GM19238 (cell line): ENCODE measurements around the gene PIEZO1.
A peak's percentile ranks its signal among the peaks of the same experiment; 100 is the strongest.

Source experiments
- DNase-seq: peaks from one replicate; pipeline ENCODE4 v3.0.0; 2011; ENCODE audit warnings: low spot score; ENCODE audit not compliant: insufficient read length

PIEZO1 gene

DNA sequence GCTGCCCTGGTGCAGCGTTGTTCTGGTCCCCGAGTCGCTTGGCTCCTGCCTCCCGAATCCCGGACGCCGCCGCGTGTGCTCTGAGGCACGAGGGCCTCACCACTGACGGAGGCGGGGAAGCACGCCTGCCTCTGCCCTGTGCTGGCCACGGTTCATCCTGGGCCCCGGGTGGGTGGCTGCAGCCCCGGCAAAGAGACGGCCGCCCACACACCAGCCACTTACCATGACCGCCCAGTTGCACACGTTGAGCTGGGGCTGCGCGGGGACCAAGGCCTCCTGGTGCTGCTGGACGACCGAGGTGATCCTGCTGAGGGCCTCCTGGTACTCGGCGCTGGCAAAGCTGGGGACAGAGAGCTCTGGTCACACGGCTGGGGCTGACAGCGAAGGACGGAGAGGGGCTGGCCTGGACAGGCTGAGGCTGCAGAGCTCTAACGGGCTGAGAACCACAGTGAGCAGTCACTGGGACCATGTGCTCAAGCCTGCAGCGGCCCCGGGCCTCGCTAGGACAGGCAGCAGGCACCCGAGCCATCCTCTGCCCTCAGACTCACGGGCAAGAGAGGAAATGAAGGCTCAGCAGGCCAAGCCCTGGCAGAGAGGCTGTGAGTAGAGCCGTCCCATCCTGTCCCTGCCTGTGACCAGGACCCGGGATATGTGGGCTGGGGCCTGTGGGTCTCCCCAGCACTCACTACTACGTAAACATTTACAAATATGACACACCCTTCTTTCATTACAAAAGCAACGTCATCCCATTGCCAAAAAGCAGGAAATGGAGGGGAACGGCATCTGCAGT is 33.0 kb upstream of the PIEZO1 start:
- no peak for DNase-seq

- no peak for DNase-seq
Observed at GRCh38 chr16:88816736-88817535, 31.9 kb upstream of the PIEZO1 start.

DNA sequence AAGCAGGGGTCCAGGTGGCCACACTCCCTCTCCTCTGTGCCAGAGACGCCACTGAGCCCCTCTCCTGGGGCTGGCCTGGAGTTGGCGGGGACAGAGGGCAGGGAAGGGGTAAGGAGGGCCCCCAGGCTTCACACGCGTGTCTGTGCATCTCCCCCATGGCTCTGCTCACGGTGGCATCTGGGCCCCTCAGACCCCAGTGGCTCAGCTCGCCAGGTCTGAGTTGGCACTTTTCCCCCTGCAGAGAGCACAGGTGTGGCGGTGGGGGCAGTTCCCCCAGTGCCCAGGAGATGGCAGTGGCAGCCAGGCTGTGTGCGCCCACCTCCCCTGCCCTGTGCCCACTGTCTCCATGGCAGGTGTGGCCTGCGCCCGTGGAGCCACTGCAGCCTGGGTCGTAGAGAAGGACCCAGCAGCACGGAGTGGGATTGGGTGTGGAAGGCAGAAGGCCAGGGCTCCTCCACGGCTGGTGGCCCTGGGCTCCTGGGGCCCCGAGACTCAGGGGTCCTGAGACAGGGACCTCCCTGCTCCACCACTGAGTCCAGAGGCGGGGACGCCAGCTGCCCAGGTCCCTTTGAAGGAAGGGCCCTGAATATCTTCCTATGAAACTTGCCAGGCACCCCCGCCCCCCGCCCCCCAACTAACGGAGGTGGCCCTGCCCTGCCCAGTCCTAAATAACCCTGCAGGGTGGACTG is 31.0 kb upstream of the PIEZO1 start:
- no peak for DNase-seq

DNA sequence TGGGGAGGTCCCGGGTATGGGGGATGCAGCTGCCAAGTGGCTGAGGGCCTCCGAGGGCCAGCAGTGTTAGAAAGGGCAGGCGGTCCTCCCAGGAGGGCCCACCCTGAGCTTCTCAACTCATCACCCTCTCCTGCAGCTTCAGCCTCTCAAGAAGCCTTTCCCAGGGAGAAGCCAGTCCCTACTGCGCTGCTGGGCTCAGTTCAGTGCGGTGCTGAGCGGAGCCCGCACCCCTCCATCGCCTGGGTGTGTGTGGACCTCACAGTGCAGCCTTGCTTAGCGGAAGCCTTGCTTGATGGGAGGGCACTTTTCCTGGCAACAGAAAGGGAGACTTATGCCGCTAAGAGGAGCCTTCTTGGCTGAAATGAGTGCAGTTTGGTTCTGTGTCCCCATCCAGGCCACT is 30.2 kb upstream of the PIEZO1 start:
- DNase-seq, result no peak

GRCh38 chr16:88814144-88814502 is 29.1 kb upstream of the PIEZO1 start:
- DNase-seq, result no peak

DNA sequence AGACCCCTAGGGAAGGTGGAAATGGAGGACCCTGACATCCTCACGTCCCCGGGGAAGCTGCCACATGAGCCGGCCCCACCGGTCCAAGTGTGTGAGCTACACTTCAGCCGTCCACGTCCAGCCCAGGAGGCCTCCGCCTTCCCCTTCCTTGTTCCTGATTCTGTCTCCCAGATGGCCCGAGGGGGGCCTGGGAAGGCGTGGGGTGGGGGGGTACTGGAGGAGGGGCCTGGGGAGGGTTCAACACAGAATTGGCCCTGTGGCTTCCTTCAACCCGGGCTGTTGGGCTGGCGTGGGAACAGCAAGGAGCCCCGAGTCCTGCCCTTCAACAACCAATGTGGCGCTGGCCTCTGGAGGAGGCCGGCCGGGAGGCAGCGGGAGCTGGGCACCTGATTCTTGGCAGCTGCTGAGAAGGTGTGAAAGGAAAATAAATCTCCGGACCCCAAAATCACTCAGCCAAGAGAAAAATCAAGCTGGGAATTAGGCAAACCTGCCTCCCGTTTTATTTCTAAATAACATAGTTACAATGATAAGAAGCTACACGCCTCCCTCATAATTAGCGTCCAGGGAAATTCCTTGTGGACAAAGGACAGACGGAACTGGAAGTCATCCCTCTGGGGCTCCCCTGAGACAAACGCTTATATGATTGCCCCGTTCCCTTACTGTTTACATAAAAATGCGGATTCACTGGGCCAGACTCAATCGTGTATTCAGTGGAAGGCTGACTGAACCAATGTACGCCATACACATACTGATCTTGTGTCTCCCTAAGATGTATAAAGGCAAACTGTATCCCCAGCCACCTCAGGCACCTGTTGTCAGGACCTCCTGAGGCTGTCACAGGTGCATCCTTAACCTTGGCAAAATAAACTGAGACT is 28.5 kb upstream of the PIEZO1 start:
- DNase-seq, result no peak

DNA sequence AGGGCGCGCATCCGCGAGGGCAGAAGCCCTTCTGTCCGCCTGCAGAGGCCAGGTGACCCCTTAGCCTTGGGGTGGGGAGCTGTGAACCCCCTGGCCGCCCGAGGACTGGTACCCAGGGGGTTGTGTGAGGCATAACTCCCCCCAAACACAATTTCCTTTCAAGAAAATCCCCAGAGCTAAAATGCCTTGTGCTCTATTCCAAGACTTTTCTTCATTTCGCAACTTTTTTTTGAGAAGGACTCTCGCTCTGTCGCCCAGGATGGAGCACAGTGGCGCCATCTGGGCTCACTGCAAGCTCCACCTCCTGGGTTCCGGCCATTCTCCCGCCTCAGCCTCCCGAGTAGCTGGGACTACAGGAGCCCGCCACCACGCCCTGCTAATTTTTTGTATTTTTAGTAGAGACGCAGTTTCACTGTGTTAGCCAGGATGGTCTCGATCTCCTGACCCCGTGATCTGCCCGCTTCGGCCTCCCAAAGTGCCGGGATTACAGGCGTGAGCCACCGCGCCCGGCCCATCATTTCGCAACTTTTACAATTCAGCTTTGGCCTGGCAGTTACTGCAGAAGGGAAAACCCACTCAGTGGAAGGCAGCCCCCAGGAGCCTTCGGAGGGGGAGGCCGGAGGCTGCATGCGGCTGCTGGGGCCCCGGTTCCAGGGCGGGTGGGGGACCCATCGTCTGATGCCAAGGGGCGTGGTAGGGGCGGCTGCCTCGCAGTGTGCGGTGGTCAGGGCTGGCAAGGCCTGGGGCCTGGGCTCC is 27.7 kb upstream of the PIEZO1 start:
- no peak for DNase-seq

DNA sequence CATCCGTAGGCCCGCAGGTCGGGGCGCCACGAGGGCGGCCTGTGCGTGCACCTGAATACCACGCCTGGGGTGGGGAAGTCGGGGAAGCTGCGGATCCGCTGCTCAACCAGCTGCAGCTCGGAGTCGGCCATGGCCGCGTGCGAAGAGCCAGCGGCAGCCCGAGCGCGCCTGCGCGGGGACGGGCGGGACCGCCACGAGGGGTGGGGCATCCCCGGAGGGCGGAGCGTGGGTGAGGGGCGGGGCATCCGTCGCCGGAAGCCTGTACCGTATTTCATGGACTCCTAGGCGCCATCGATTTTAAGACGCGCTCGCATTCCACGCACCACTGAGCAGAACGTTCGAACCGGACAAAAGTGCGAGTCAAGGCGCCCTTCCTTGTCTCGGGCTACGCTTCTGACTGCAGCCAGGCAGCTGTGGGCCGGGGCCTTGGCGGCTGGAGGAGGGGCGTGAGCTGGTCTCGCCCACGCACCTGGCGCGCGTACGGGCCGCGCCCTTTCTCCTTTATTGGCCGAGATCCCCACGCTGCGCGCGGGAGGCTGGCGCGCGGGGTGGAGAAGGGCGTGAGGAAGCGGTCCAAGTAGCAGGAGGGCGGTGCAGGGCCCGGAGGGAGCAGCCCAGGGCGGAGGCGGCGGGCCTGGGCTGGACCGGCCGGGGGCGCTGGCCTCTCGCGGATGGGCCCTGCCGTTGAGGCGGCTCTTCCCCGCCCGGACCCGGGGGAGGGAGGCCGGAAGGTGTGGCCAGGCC is 26.9 kb upstream of the PIEZO1 start, which contains the start of gene APRT:
APRT (minus strand) TSS at position 160 of the 744 bp plus-strand sequence; CDS start at position 131, 29 bp downstream.
- peak; percentile 94 for DNase-seq

DNA sequence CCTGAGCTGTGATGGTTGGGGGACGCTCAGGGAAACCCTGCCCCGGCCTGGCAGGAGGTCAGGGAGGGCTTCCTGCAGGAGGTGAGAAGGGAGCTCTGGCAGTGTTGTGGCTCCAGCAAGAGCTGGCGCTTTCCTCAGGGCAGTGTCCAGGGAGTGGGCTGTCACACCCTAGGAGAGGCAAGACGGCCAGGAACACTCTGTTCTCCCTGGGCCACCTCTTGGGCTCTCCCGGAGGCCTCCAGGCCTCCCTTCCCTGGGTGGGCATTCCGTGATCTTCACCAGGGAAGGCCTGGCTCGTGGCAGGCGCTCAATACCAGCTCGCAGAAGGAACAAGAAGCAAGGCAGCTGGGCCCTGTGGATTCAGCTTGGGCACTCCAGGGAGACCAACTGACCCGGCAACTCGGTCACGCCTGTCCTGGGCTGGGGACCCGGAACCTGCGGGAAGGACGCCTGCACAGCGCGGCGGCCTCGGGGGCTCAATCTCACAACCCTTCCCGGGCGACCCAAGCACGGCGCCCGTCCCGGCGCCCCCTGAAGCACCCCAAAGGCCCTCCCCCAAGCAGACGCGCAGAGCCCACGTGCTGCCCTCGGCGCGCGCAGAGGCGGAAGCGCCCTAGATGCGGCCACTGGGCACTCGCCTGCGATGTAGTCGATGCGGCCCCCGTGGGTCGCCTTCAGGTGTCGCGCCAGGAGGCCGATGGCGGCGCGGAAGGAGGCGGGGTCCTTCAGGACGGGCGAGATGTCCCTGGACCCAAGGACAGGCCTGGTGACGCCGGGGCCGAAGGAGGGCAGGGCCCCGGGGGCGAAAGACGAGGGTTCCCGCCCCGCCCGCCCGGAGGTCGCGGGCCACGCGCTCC is 26.1 kb upstream of the PIEZO1 start:
- DNase-seq, result peak; percentile 83

- no peak for DNase-seq
Observed at GRCh38 chr16:88810166-88810911, 25.3 kb upstream of the PIEZO1 start.

- no peak for DNase-seq
Observed at GRCh38 chr16:88809676-88810165, 24.7 kb upstream of the PIEZO1 start.

GRCh38 chr16:88809068-88809675 is 24.2 kb upstream of the PIEZO1 start:
- no peak for DNase-seq

- no peak for DNase-seq
Observed at GRCh38 chr16:88807626-88808453, 22.8 kb upstream of the PIEZO1 start.

GRCh38 chr16:88807142-88807625 is 22.2 kb upstream of the PIEZO1 start:
- no peak for DNase-seq

GRCh38 chr16:88806491-88807111 is 21.6 kb upstream of the PIEZO1 start:
- DNase-seq, result no peak

DNA sequence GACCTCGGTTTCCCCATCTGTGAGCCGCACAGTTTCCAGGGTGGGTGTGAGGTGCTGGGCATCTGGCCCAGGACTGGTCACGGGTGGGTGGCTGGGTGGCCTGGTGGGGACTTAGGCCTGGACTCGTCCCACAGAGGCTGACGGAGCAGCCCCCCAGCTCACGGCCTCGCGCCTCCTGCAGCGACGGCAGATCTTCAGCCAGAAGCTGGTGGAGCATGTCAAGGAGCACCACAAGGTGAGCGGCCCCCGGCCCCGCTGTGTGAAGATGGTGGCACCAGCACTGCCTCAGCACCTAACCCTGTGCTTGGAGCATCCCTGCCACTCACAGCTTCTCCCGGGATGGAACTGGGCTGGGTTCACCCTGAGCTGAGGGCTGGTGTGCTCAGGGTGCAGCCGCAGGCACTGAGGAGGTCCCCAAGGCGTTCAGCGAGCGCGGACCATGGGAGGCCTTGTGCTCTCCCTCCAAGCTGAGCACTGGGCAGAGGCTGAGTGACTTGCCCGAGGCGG is 20.9 kb upstream of the PIEZO1 start:
- no peak for DNase-seq
